ENCODE measurements around the gene ZNRD2. TPM values are rescaled to one million over a fixed set of nuclear protein-coding genes. Genes with fewer than 3 reads are reported as not detected.
"Not testable (repeated sequence)": the region's sequence is repeated elsewhere in the genome, so short reads cannot be mapped to it uniquely, and the experiment has no call there.

The ZNRD2 gene
- total RNA-seq, 1 donor from 2014 or later = 32.2 TPM

DNA sequence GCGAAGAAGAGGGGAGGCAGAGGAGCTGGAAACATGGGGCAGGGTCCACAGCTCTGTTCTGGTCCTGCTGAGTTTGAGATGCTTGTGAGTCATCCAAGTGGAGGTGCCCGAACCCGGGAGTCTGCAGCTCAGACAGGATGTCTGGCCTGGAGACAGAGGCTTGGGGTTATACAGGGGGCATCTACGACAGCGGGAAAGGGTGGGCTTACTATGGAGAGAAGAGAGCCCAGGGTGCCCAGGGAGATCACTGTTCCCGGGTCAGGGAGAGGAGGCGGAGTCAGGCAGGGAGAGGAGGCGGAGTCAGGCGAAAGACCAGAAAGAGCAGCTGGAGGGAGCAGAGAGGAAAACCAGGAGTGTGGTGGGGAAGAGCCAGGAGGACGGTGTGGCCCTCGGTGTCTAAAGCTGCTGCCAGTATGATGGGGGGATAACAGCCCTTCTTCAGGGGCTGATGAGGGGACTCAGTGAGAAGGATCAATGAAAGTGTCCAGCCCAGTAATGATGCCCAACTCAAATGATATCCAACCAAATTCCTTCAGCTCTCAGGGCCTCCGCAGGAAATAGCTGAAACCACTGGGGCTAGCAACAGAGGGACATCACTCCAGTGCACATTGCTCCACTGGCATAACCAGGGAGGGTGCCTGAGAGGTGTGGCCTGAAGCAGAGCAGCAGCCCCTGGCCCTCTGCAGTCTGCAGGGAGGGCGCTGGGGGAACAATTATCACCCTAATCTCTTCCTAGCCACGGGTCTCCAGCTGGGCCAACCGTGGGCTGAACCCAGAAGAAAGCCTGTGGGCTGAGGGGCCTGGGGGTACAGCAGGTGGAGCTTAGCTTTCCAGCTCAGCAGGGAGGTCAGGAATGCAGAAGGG is 9.5 kb upstream of the ZNRD2 start:
- TF ChIP-seq, protein P1, sequence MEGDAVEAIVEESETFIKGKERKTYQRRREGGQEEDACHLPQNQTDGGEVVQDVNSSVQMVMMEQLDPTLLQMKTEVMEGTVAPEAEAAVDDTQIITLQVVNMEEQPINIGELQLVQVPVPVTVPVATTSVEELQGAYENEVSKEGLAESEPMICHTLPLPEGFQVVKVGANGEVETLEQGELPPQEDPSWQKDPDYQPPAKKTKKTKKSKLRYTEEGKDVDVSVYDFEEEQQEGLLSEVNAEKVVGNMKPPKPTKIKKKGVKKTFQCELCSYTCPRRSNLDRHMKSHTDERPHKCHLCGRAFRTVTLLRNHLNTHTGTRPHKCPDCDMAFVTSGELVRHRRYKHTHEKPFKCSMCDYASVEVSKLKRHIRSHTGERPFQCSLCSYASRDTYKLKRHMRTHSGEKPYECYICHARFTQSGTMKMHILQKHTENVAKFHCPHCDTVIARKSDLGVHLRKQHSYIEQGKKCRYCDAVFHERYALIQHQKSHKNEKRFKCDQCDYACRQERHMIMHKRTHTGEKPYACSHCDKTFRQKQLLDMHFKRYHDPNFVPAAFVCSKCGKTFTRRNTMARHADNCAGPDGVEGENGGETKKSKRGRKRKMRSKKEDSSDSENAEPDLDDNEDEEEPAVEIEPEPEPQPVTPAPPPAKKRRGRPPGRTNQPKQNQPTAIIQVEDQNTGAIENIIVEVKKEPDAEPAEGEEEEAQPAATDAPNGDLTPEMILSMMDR (conservative IDR thresholded peaks at IDR 0.05) = no peak
- H3K27ac Mint-ChIP-seq = peak overlapping the region; percentile 92
- peaks cover 27% of the 10 kb centered on the region for H3K4me1 Mint-ChIP-seq (ENCODE audit: unreplicated experiment)
- H3K9me3 Mint-ChIP-seq = no peaks in the 10 kb centered on the region
- H3K36me3 Mint-ChIP-seq = no peaks in the 10 kb centered on the region
- no peak for DNase-seq (ENCODE audit: extremely low spot score, unreplicated experiment)
- H3K27me3 Mint-ChIP-seq = peaks cover 2% of the 10 kb centered on the region
- H3K4me3 Mint-ChIP-seq = peak overlapping the region; percentile 74

DNA sequence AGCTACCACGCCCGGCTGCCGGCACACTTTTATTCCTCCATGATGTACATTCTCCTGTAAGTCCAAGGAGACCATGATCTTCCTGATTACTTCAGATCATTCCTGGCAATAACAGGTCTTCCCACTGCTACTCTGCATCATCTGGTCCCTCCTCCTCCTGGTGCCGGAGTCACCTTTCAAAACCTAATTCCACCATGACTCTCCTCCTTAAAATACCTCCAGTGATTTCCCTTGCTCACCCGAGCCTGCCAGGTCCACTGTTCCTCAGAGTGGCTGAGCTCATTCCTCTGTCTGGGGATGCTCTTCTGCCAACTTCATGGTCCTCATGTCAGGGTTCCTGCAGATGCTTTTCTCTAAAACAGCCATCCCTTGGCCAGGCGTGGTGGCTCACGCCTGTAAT is 8.3 kb upstream of the ZNRD2 start:
- Mint-ChIP-seq H3K27me3 (peaks cover 2% of the 10 kb centered on the region), H3K9me3 (no peaks in the 10 kb centered on the region), H3K4me3 (peak overlapping the region; percentile 11), H3K4me1 (ENCODE audit: unreplicated experiment) (peaks cover 19% of the 10 kb centered on the region), H3K27ac (no peak overlapping the region), H3K36me3 (no peaks in the 10 kb centered on the region)
- TF ChIP-seq, protein P1 (conservative IDR thresholded peaks at IDR 0.05) = no peak
- DNase-seq (ENCODE audit: extremely low spot score, unreplicated experiment) = no peak

DNA sequence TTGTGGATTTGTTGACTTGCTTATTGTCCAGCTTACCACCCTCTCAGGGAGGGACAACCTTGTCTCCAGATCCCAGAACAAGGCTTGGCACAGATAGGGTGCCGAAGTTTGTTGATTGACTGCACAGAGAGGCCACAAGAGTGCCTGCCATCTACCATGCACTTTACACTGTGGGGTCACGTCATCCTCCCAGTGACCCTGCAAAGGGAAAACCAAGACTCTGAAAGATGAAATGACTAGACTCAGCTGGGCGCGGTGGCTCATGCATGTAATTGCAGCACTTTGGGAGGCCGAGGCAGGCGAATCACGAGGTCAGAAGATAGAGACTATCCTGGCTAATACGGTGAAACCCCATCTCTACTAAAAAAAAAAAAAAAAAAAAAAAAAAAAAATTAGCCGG is 7.5 kb upstream of the ZNRD2 start:
- H3K4me3 Mint-ChIP-seq = no peak overlapping the region
- no peaks in the 10 kb centered on the region for H3K36me3 Mint-ChIP-seq
- no peak overlapping the region for H3K27ac Mint-ChIP-seq
- DNase-seq (ENCODE audit: extremely low spot score, unreplicated experiment) = no peak
- H3K27me3 Mint-ChIP-seq = peaks cover 2% of the 10 kb centered on the region
- no peaks in the 10 kb centered on the region for H3K9me3 Mint-ChIP-seq
- TF ChIP-seq, protein P1 (conservative IDR thresholded peaks at IDR 0.05) = no peak
- peaks cover 19% of the 10 kb centered on the region for H3K4me1 Mint-ChIP-seq (ENCODE audit: unreplicated experiment)

DNA sequence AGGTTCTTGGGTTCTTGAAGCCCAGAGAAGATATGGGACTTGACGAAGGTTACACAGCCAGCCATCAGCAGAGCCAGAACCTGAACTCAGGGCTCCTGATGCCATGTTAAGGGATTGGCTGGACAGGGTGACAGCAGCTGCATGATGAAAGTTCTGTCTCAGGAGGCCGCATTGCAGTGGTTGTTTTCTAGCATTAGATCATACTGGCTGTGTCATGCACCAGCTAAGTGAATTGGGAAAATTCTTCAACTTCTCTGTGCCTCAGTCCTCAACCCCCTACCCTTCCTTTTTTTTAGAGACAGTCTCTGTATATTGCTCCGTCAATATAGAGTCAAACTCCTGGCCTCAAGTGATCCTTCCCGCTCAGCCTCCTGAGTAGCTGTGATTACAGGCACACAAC is 6.7 kb upstream of the ZNRD2 start:
- no peak for DNase-seq (ENCODE audit: extremely low spot score, unreplicated experiment)
- Mint-ChIP-seq H3K4me1 (ENCODE audit: unreplicated experiment) (peaks cover 24% of the 10 kb centered on the region), H3K27me3 (peaks cover 2% of the 10 kb centered on the region)

DNA sequence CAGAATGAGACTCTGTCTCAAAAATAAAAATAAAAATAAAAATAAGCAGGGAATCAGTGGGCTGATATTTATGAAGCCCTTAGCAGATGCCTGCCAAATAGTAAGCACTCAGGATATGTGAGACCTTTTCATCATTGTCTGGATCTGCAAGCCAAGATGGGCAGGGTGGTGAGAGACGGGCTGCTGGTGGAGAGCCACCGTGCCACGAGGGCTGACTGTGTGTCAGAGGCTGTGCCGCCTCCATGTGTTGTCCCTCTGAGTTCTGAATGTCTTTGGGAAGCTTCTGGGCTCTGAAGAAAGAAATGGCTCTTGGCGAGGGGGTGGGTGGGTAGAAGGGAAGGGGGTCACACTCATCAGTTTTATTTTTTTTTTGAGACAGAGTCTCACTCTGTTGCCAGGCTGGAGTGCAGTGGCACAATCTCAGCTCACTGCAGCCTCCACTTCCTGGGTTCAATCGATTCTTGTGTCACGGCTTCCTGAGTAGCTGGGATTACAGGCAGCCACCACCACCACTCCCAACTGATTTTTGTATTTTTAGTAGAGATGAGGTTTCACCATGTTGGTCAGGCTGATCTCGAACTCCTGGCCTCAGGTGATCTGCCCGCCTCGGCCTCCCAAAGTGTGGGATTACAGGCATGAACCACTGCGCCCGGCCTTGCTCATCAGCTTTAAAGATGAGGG is 5.3 kb upstream of the ZNRD2 start:
- H3K4me3 Mint-ChIP-seq; H3K27me3 Mint-ChIP-seq; H3K9me3 Mint-ChIP-seq; DNase-seq (ENCODE audit: extremely low spot score, unreplicated experiment); H3K27ac Mint-ChIP-seq; H3K36me3 Mint-ChIP-seq: not testable (repeated sequence)
- peaks cover 29% of the 10 kb centered on the region for H3K4me1 Mint-ChIP-seq (ENCODE audit: unreplicated experiment)

More for the DNA sequence above, 6.7 kb upstream of the ZNRD2 start:
- Mint-ChIP-seq H3K36me3 (peaks cover 3% of the 10 kb centered on the region), H3K4me3 (no peak overlapping the region), H3K27ac (peak overlapping the region; percentile 68), H3K9me3 (no peaks in the 10 kb centered on the region)
- TF ChIP-seq, protein P1 (conservative IDR thresholded peaks at IDR 0.05) = no peak

Data from type B pancreatic cell (in vitro differentiated cells).